ENCODE measurements around the gene PERM1. TPM values are rescaled to one million over a fixed set of nuclear protein-coding genes. Genes with fewer than 3 reads are reported as not detected.

The PERM1 gene
- total and polyA plus RNA-seq, 2 of the 8 experiments (the other 6 are each of a cell fraction or from before 2014, with no cell fraction given), result not detected

- TF ChIP-seq CHD7 (IDR thresholded peaks at IDR 0.05; ENCODE audit: insufficient replicate concordance, low read length) (no peak), ATF2 (IDR thresholded peaks at IDR 0.05; ENCODE audit: low read length) (no peak), RXRA (IDR thresholded peaks at IDR 0.05; ENCODE audit: insufficient read depth, low read depth, low read length) (no peak), POLR2AphosphoS5 (IDR thresholded peaks at IDR 0.05; ENCODE audit: low read depth, low read length) (no peak), EZH2 (IDR thresholded peaks at IDR 0.05; ENCODE audit: low read depth, low read length, severe bottlenecking) (no peak), SIRT6 (IDR thresholded peaks at IDR 0.05; ENCODE audit: low read length) (no peak), BACH1 (IDR thresholded peaks at IDR 0.05; ENCODE audit: low read length) (no peak), KDM4A (IDR thresholded peaks at IDR 0.05; ENCODE audit: low read depth, low read length, severe bottlenecking) (no peak), NRF1 (IDR thresholded peaks at IDR 0.05; ENCODE audit: low read depth, low read length) (no peak)
Measured at GRCh38 chr1:1011396-1011949, 29.6 kb upstream of the PERM1 start (continued).
